Hepatocyte (in vitro differentiated cells): ENCODE data around the gene FOXA1. TPM values are rescaled to one million over a fixed set of nuclear protein-coding genes. Genes with fewer than 3 reads are reported as not detected.

Source experiments
- DNase-seq: peaks from one replicate; pipeline ENCODE4 v3.0.0-alpha.2; 2016; ENCODE audit warnings: low spot score
- H2AFZ ChIP-seq: fragments of 200-600 bp; sonication (generic); 2 replicates; pipeline ENCODE4 v1.6.0; 2016; ENCODE audit warnings: antibody characterized with exemption, mild to moderate bottlenecking
- H3K27ac ChIP-seq: fragments of 200-600 bp; sonication (generic); 2 replicates; pipeline ENCODE4 v1.5.1; 2016; ENCODE audit warnings: mild to moderate bottlenecking
- H3K27me3 ChIP-seq: fragments of 200-600 bp; sonication (generic); 2 replicates; pipeline ENCODE4 v1.6.1; 2016
- H3K36me3 ChIP-seq: fragments of 200-600 bp; sonication (generic); replicated peaks from 2 replicates; pipeline ENCODE4 v1.5.1; 2016; ENCODE audit warnings: low read depth; ENCODE audit not compliant: insufficient read depth
- H3K4me1 ChIP-seq: fragments of 200-600 bp; sonication (generic); 2 replicates; pipeline ENCODE4 v1.5.1; 2016; ENCODE audit warnings: mild to moderate bottlenecking, moderate library complexity; ENCODE audit not compliant: insufficient read depth
- H3K4me2 ChIP-seq: fragments of 200-600 bp; sonication (generic); 2 replicates; pipeline ENCODE4 v1.6.0; 2016
- H3K4me3 ChIP-seq: fragments of 200-600 bp; sonication (generic); 2 replicates; pipeline ENCODE4 v1.5.1; 2016; ENCODE audit warnings: mild to moderate bottlenecking
- H3K79me2 ChIP-seq: fragments of 200-600 bp; sonication (generic); 2 replicates; pipeline ENCODE4 v1.6.0; 2017; ENCODE audit warnings: mild to moderate bottlenecking
- H3K9me2 ChIP-seq: fragments of 200-600 bp; sonication (generic); replicated peaks from 2 replicates; pipeline ENCODE4 v1.6.0; 2017; ENCODE audit warnings: mild to moderate bottlenecking; ENCODE audit not compliant: insufficient read depth
- H3K9me3 ChIP-seq: fragments of 200-600 bp; sonication (generic); 2 replicates; pipeline ENCODE4 v1.5.1; 2016; ENCODE audit warnings: low read depth, mild to moderate bottlenecking
- H4K20me1 ChIP-seq: fragments of 200-600 bp; sonication (generic); 2 replicates; pipeline ENCODE4 v1.6.0; 2016; ENCODE audit warnings: mild to moderate bottlenecking; ENCODE audit not compliant: insufficient read depth, poor library complexity, severe bottlenecking
- EZH2 ChIP-seq: fragments of 200-600 bp; sonication (generic); IDR thresholded peaks from 2 replicates; pipeline ENCODE4 v1.6.1; 2016; ENCODE audit warnings: antibody characterized with exemption, mild to moderate bottlenecking, borderline replicate concordance
- EZH2phosphoT487 ChIP-seq: fragments of 200-600 bp; sonication (generic); IDR thresholded peaks from one replicate; pipeline ENCODE4 v1.6.1; 2018; ENCODE audit warnings: antibody characterized with exemption, mild to moderate bottlenecking, low read depth, moderate library complexity; ENCODE audit not compliant: unreplicated experiment, severe bottlenecking
- WGBS: methylation state at CpG from one replicate; pipeline ENCODE4 v1.1.6; 2016; ENCODE audit warnings: low lambda C conversion rate; ENCODE audit errors: missing lambda C conversion rate; 5-methylcytosine and 5-hydroxymethylcytosine counted together
- polyA plus RNA-seq: library from polyadenylated mRNA; unstranded; fragments of >200 nt; fragmentation: Nextera tagmentation; extraction: Ambion mirVana; gene quantifications from 2 replicates; pipeline ENCODE4 v1.2.1, GENCODE V29; 2016
- total RNA-seq: library from RNA; depleted of rRNA; stranded (reverse); fragments of >200 nt; gene quantifications from 2 replicates; pipeline ENCODE4 v1.2.3, GENCODE V29; 2014
- TF ChIP-seq, protein P1 (sequence below): fragments of 200-600 bp; sonication (generic); IDR thresholded peaks from 2 replicates; pipeline ENCODE4 v1.5.1; 2016; ENCODE audit warnings: antibody characterized with exemption, mild to moderate bottlenecking; ENCODE audit not compliant: poor library complexity

FOXA1 gene
- total and polyA plus RNA-seq, 2 experiments from 2014 or later, result 85.7 to 89.2 TPM

DNA sequence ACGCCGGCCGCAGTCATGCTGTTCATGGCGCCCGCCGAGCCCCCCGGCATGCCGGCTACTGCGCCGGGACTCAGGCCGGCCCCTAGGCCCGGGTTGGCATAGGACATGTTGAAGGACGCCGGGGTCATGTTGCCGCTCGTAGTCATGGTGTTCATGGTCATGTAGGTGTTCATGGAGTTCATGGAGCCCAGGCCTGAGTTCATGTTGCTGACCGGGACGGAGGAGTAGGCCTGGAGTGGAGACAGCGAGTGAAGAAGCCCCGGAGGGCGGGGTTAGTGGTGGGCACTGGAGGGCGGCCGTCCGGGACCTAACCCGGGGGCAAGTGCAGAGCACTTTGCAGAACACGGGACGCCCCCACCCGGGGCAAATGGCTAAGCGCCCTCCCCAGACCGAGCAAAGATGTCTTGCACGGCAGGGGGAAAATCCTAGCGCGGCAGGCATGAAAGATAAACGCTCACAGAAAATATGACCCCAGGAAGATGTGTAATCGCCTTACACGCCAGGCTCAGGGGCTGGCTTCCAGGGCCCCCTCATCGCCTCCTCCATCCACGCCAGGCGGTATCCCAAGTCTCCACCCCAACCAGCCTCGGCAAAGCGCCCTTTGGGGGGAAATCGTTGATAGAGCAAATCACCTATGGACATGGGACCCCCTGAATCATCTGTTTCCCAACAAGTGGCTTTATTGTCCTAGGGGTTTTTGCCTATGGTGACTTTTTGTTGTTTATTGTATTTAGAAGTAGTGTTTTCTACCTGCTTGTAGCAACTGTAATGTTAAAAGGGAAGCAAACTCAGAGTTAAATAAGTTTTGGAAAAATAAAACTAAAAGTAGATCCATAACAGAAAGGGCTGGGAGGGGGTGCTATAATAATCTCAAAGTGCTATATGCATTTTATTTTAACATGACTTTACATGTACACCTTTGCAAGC is 2.3 kb downstream of the FOXA1 start:
- WGBS, result 5% methylated on average over 42 of the region's 42 CpGs
- Histone ChIP-seq H3K9me2 (no peaks in the 10 kb centered on the region), H3K4me1 (peaks cover 1% of the 10 kb centered on the region), H3K36me3 (no peaks in the 10 kb centered on the region), H3K27me3 (peaks cover 62% of the 10 kb centered on the region), H3K9me3 (no peaks in the 10 kb centered on the region), H3K79me2 (peaks cover 56% of the 10 kb centered on the region), H4K20me1 (no peaks in the 10 kb centered on the region), H3K4me2 (peak overlapping the region; percentile 87), H3K27ac (peak overlapping the region; percentile 95), H2AFZ (no peak overlapping the region), H3K4me3 (peak overlapping the region; percentile 54)
- peak; percentile 53 for DNase-seq
- TF ChIP-seq, protein P1, sequence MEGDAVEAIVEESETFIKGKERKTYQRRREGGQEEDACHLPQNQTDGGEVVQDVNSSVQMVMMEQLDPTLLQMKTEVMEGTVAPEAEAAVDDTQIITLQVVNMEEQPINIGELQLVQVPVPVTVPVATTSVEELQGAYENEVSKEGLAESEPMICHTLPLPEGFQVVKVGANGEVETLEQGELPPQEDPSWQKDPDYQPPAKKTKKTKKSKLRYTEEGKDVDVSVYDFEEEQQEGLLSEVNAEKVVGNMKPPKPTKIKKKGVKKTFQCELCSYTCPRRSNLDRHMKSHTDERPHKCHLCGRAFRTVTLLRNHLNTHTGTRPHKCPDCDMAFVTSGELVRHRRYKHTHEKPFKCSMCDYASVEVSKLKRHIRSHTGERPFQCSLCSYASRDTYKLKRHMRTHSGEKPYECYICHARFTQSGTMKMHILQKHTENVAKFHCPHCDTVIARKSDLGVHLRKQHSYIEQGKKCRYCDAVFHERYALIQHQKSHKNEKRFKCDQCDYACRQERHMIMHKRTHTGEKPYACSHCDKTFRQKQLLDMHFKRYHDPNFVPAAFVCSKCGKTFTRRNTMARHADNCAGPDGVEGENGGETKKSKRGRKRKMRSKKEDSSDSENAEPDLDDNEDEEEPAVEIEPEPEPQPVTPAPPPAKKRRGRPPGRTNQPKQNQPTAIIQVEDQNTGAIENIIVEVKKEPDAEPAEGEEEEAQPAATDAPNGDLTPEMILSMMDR, result no peak
- TF ChIP-seq EZH2 (peak; percentile 76), EZH2phosphoT487 (peak; percentile 36)

DNA sequence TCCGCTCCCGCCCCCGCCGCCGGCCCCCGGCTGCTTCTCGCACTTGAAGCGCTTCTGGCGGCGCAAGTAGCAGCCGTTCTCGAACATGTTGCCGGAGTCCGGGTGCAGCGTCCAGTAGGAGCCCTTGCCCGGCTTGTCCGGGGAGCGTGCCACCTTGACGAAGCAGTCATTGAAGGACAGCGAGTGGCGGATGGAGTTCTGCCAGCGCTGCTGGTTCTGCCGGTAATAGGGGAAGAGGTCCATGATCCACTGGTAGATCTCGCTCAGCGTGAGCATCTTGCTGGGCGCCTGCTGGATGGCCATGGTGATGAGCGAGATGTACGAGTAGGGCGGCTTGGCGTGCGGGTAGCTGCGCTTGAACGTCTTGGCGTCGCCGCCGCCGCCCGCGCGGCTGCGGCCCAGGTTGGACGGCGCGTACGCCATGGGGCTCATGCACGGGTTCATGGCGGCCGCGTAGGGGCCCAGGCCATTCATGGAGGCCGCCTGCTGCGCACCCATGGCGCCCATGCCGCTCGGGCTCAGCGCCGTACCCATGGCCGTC is 3.0 kb downstream of the FOXA1 start:
- TF ChIP-seq EZH2phosphoT487 (peak; percentile 72), EZH2 (peak; percentile 50)
- TF ChIP-seq, protein P1, result no peak
- Histone ChIP-seq H3K27ac (peak overlapping the region; percentile 95), H3K27me3 (peaks cover 64% of the 10 kb centered on the region), H3K79me2 (peaks cover 55% of the 10 kb centered on the region), H3K9me3 (no peaks in the 10 kb centered on the region), H3K9me2 (no peaks in the 10 kb centered on the region), H4K20me1 (no peaks in the 10 kb centered on the region), H3K4me3 (peak overlapping the region; percentile 54), H3K4me1 (no peaks in the 10 kb centered on the region), H3K36me3 (no peaks in the 10 kb centered on the region), H3K4me2 (peak overlapping the region; percentile 87), H2AFZ (no peak overlapping the region)
- WGBS, result 5% methylated on average over 48 of the region's 58 CpGs
- peak; percentile 41 for DNase-seq

DNA sequence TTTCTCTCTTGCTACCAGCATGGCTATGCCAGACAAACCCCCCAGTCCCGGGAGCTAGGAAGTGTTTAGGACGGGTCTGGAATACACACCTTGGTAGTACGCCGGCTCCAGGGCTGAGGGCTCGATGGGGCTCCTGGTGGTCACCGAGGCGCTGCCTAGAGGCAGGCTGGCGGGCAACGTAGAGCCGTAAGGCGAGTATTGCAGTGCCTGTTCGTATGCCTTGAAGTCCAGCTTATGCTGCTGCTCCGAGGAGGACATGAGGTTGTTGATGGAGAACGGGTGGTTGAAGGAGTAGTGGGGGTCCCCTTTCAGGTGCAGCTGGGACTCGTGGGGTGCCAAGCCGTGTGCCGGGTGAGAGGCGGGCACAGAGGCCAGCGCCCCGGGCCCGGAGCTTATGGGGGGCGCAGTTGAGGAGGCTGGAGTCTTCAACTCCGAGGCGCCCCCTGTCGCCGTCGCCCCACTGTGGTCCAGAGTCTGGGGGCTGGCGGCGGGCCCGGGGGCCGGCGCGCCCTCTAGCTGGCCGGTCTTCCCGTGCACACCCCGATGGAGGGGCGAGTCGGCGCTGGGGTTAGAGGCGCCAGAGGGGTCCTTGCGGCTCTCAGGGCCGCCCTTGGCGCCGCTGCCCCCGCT is 3.6 kb downstream of the FOXA1 start:
- 2% methylated on average over 27 of the region's 45 CpGs for WGBS
- peaks cover 1% of the 10 kb centered on the region for H3K4me1 ChIP-seq
- no peaks in the 10 kb centered on the region for H3K9me2 ChIP-seq
- H3K4me3 ChIP-seq, result peak overlapping the region; percentile 54
- H3K9me3 ChIP-seq, result no peaks in the 10 kb centered on the region
- TF ChIP-seq EZH2 (peak; percentile 32), EZH2phosphoT487 (no peak)
- TF ChIP-seq, protein P1, result peak; percentile 37
- H3K27me3 ChIP-seq, result peaks cover 66% of the 10 kb centered on the region
- peaks cover 53% of the 10 kb centered on the region for H3K79me2 ChIP-seq
- H4K20me1 ChIP-seq, result no peaks in the 10 kb centered on the region
- H2AFZ ChIP-seq, result no peak overlapping the region
- H3K27ac ChIP-seq, result peak overlapping the region; percentile 95
- peak overlapping the region; percentile 87 for H3K4me2 ChIP-seq
- DNase-seq, result peak; percentile 75
- no peaks in the 10 kb centered on the region for H3K36me3 ChIP-seq
